ENCODE data around the gene DLG2. TPM values are rescaled to one million over a fixed set of nuclear protein-coding genes. Genes with fewer than 3 reads are reported as not detected.

The DLG2 gene
- total RNA-seq, 2 experiments from 2014 or later: 2.0 to 2.1 TPM

DNA sequence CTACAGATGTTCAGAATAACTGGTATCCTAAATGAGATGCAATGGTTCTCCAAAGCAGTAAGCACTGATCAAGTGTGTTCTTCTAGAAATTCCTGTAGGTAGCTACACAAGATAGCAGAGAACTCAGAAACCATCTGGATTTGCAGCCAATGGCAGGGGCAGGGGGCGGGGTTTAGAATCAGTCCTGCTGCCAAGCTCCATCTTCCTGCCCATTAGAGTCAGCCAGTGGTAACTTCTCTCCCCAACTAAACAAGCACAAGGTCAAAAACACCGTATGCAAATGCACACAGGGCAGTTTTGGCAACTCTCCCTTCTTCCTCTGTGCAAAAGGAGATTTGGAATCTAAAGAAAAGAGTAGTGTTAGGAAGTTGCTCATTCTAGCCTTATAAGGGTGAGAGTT is 2103.5 kb downstream of the DLG2 start:
- Mint-ChIP-seq H3K4me1 (ENCODE audit: low read depth) (no peaks in the 10 kb centered on the region), H3K36me3 (ENCODE audit: low read depth) (no peaks in the 10 kb centered on the region), H3K27me3 (peaks cover 8% of the 10 kb centered on the region), H3K27ac (no peak overlapping the region), H3K4me3 (no peak overlapping the region), H3K9me3 (no peaks in the 10 kb centered on the region)
- intact Hi-C loops (cut with DNase I, micrococcal nuclease): no loop called here
- Histone ChIP-seq H3K27me3 (ENCODE audit: control insufficient read depth in 1 of 2, insufficient read depth in 2 of 2, low read length in 2 of 2) (peaks cover 0 to 3% of the 10 kb centered on the region in 2 experiments), H3K27ac (ENCODE audit: low read depth in 1 of 2, low read length in 2 of 2) (no peak overlapping the region), H3K36me3 (ENCODE audit: insufficient read depth, low read length) (no peaks in the 10 kb centered on the region), H3K4me3 (ENCODE audit: low read length) (no peak overlapping the region), H3K4me1 (ENCODE audit: insufficient read depth, low read length) (no peaks in the 10 kb centered on the region), H3K9me3 (ENCODE audit: control insufficient read depth in 1 of 2, insufficient read depth in 1 of 2, low read length in 2 of 2) (peaks cover 0 to 4% of the 10 kb centered on the region in 2 experiments)
- DNase-seq: no peak
- POLR2A ChIA-PET: no interaction called here
- TF ChIP-seq, protein P1, sequence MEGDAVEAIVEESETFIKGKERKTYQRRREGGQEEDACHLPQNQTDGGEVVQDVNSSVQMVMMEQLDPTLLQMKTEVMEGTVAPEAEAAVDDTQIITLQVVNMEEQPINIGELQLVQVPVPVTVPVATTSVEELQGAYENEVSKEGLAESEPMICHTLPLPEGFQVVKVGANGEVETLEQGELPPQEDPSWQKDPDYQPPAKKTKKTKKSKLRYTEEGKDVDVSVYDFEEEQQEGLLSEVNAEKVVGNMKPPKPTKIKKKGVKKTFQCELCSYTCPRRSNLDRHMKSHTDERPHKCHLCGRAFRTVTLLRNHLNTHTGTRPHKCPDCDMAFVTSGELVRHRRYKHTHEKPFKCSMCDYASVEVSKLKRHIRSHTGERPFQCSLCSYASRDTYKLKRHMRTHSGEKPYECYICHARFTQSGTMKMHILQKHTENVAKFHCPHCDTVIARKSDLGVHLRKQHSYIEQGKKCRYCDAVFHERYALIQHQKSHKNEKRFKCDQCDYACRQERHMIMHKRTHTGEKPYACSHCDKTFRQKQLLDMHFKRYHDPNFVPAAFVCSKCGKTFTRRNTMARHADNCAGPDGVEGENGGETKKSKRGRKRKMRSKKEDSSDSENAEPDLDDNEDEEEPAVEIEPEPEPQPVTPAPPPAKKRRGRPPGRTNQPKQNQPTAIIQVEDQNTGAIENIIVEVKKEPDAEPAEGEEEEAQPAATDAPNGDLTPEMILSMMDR (IDR thresholded peaks at IDR 0.05): no peak
- ATAC-seq (ENCODE audit: poor library complexity): no peak
- CTCF ChIA-PET: no interaction called here

DNA sequence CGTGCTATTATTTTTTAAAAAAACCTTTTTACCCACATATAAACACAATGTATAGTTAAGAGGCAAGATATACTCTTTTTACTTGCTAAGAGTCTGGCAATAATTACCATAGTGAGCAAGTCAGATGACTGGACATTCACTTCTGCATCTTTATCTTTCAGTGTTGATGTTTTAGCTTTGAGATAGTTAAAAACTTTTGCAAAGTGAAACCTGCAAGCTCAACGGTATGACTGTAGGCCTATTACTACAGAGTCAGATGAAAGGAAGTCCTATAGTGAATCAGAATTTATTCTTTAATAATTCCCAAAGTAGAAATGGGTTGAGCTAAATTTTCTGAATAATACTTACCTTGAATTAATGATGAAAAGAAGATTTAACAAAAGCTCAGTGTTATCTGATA is 2104.2 kb downstream of the DLG2 start:
- ChIA-PET POLR2A (no interaction called here), CTCF (no interaction called here)
- H3K27me3 Mint-ChIP-seq: peaks cover 8% of the 10 kb centered on the region
- Histone ChIP-seq H3K27ac (ENCODE audit: low read depth in 1 of 2, low read length in 2 of 2) (no peak overlapping the region), H3K4me1 (ENCODE audit: insufficient read depth, low read length) (no peaks in the 10 kb centered on the region), H3K9me3 (ENCODE audit: control insufficient read depth in 1 of 2, insufficient read depth in 1 of 2, low read length in 2 of 2) (peaks cover 4 to 6% of the 10 kb centered on the region in 2 experiments), H3K27me3 (ENCODE audit: control insufficient read depth in 1 of 2, insufficient read depth in 2 of 2, low read length in 2 of 2) (peaks cover 0 to 3% of the 10 kb centered on the region in 2 experiments), H3K36me3 (ENCODE audit: insufficient read depth, low read length) (no peaks in the 10 kb centered on the region), H3K4me3 (ENCODE audit: low read length) (no peak overlapping the region)
- H3K27ac Mint-ChIP-seq: no peak overlapping the region
- no peak for ATAC-seq (ENCODE audit: poor library complexity)
- no peaks in the 10 kb centered on the region for H3K4me1 Mint-ChIP-seq (ENCODE audit: low read depth)
- no peak overlapping the region for H3K4me3 Mint-ChIP-seq
- TF ChIP-seq, protein P1 (IDR thresholded peaks at IDR 0.05): no peak
- no peaks in the 10 kb centered on the region for H3K36me3 Mint-ChIP-seq (ENCODE audit: low read depth)
- intact Hi-C loops (cut with DNase I, micrococcal nuclease): no loop called here
- H3K9me3 Mint-ChIP-seq: no peaks in the 10 kb centered on the region
- no peak for DNase-seq

DNA sequence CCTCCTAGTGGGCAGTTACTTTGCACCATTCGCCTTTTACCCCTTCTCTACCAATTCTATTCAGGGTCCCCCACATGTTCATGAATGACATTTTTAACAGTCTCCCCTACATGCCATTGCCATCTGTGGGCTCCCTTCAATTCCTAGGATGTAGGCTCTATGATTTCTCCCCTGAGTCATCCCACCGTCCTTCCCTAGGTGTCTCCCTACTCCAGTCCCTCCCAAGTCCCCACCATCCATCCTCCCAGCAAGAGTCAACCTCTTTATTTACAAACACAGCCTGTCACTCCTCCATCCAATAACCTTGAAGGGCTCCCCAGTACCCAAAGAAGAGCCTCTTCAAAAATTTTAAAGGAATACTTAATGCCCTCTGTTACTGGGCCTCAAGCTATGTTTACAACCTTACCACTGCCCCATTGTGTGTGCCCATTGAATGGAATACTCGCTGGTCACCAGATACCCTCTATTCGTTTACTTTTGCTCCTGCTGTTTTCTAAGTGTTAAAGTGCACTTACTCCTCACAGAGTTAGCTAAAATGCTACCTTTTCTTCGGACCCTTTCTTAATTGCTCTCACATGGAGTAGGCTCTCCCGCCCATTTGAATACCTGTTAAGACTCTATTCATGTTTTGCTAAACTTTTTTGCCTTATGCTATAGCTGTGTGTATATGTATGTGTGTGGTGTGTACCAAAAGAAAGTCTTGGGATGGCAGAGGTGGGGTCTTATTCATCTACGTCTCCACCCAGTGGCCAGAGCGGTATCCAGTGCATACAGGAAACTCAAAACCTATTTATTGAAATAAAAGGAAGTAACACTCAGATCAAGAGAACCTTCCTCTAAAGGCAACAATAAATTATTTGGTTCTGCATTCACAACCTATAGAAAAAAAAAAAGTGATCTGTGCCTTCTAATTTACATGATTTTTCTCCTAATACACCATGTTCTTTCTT is 2105.2 kb downstream of the DLG2 start:
- no peaks in the 10 kb centered on the region for H3K36me3 ChIP-seq (ENCODE audit: insufficient read depth, low read length)

More for the DNA sequence above, 2105.2 kb downstream of the DLG2 start:
- Mint-ChIP-seq H3K27me3 (peaks cover 8% of the 10 kb centered on the region), H3K27ac (no peak overlapping the region), H3K9me3 (no peaks in the 10 kb centered on the region), H3K4me1 (ENCODE audit: low read depth) (no peaks in the 10 kb centered on the region), H3K36me3 (ENCODE audit: low read depth) (no peaks in the 10 kb centered on the region), H3K4me3 (no peak overlapping the region)
- DNase-seq (no peak), ATAC-seq (ENCODE audit: poor library complexity) (no peak)
- CTCF ChIA-PET: no interaction called here
- POLR2A ChIA-PET: no interaction called here
- no peaks in the 10 kb centered on the region for H3K4me1 ChIP-seq (ENCODE audit: insufficient read depth, low read length)
- H3K9me3 ChIP-seq (ENCODE audit: control insufficient read depth in 1 of 2, insufficient read depth in 1 of 2, low read length in 2 of 2): peaks cover 4 to 8% of the 10 kb centered on the region in 2 experiments
- TF ChIP-seq, protein P1 (IDR thresholded peaks at IDR 0.05): no peak
- intact Hi-C loops (cut with DNase I, micrococcal nuclease): no loop called here
- no peak overlapping the region for H3K27ac ChIP-seq (ENCODE audit: low read depth in 1 of 2, low read length in 2 of 2)
- H3K4me3 ChIP-seq (ENCODE audit: low read length): no peak overlapping the region
- H3K27me3 ChIP-seq (ENCODE audit: control insufficient read depth in 1 of 2, insufficient read depth in 2 of 2, low read length in 2 of 2): peaks cover 0 to 3% of the 10 kb centered on the region in 2 experiments
